GM19238 (cell line): ENCODE measurements around the gene PCDHB5.
"Not testable (repeated sequence)": the region's sequence is repeated elsewhere in the genome, so short reads cannot be mapped to it uniquely, and the experiment has no call there.

Experiments used
- DNase-seq: peaks from one replicate; pipeline ENCODE4 v3.0.0; 2011; ENCODE audit warnings: low spot score; ENCODE audit not compliant: insufficient read length

Gene PCDHB5

GRCh38 chr5:141135030-141135717, at the start of gene PCDHB5:
TSS of gene PCDHB5 (plus strand) at chr5:141135206. CDS start at chr5:141135435, 229 bp downstream.
- DNase-seq, result no peak

GRCh38 chr5:141094481-141095262, 40.3 kb upstream of the PCDHB5 start, which contains the start of gene PCDHB2:
TSS of gene PCDHB2 (plus strand) at chr5:141094615. CDS start at chr5:141094791, 176 bp downstream.
- DNase-seq, result no peak

GRCh38 chr5:141095263-141095641, 39.8 kb upstream of the PCDHB5 start:
- DNase-seq, result no peak

- not testable (repeated sequence) for DNase-seq
Measured at GRCh38 chr5:141096181-141096580, 38.8 kb upstream of the PCDHB5 start.

- not testable (repeated sequence) for DNase-seq
Measured at GRCh38 chr5:141096586-141096985, 38.4 kb upstream of the PCDHB5 start.

GRCh38 chr5:141100243-141100805, 34.7 kb upstream of the PCDHB5 start, which contains the start of gene PCDHB3:
TSS of gene PCDHB3 (plus strand) at chr5:141100473. CDS start at chr5:141100650, 177 bp downstream.
- DNase-seq, result no peak

- no peak for DNase-seq
Measured at GRCh38 chr5:141101059-141101458, 33.9 kb upstream of the PCDHB5 start.

GRCh38 chr5:141102070-141102469, 32.9 kb upstream of the PCDHB5 start:
- DNase-seq, result not testable (repeated sequence)

- DNase-seq, result not testable (repeated sequence)
Measured at GRCh38 chr5:141102471-141102870, 32.5 kb upstream of the PCDHB5 start.

- no peak for DNase-seq
Measured at GRCh38 chr5:141105350-141105749, 29.7 kb upstream of the PCDHB5 start.

GRCh38 chr5:141119250-141119649, 15.8 kb upstream of the PCDHB5 start:
- no peak for DNase-seq

GRCh38 chr5:141121563-141121962, 13.4 kb upstream of the PCDHB5 start, which contains the start of gene PCDHB4:
TSS of gene PCDHB4 (plus strand) at chr5:141121818. CDS start at chr5:141121999, 181 bp downstream.
- no peak for DNase-seq

GRCh38 chr5:141121985-141122384, 13.0 kb upstream of the PCDHB5 start:
- no peak for DNase-seq

- not testable (repeated sequence) for DNase-seq
Measured at GRCh38 chr5:141123396-141124135, 11.4 kb upstream of the PCDHB5 start.

GRCh38 chr5:141127305-141127704, 7.7 kb upstream of the PCDHB5 start:
- DNase-seq, result no peak

GRCh38 chr5:141135718-141136266, 786 bp downstream of the PCDHB5 start:
- no peak for DNase-seq

GRCh38 chr5:141137346-141137745, 2.3 kb downstream of the PCDHB5 start:
- not testable (repeated sequence) for DNase-seq

- DNase-seq, result no peak
Measured at GRCh38 chr5:141149812-141150211, 14.8 kb downstream of the PCDHB5 start, which contains the start of gene PCDHB6. TSS of gene PCDHB6 (plus strand) at chr5:141150057. CDS start at chr5:141150258, 201 bp downstream.

GRCh38 chr5:141150224-141150992, 15.4 kb downstream of the PCDHB5 start:
- DNase-seq, result no peak

- no peak for DNase-seq
Measured at GRCh38 chr5:141150993-141151325, 16.0 kb downstream of the PCDHB5 start.
